GM12878 (cell line): ENCODE results near the gene PCGF1. TPM values are rescaled to one million over a fixed set of nuclear protein-coding genes. Genes with fewer than 3 reads are reported as not detected.

Experiments used
- BMI1 ChIP-seq: fragments of 450-650 bp; IDR thresholded peaks from 2 replicates; pipeline ENCODE4 v1.6.1; 2016; ENCODE audit warnings: mild to moderate bottlenecking, moderate library complexity, borderline replicate concordance
- CHD1 ChIP-seq: IDR thresholded peaks from 2 replicates; pipeline ENCODE4 v1.6.1; 2012; ENCODE audit warnings: low read depth, low read length, improper control_type of control experiment
- ESRRA ChIP-seq: IDR thresholded peaks from 2 replicates; pipeline ENCODE4 v1.6.1; 2012; ENCODE audit warnings: mild to moderate bottlenecking, low read length, improper control_type of control experiment
- GATAD2B ChIP-seq: fragments of 450-650 bp; conservative IDR thresholded peaks from 2 replicates; pipeline ENCODE4 v1.6.1; 2017; ENCODE audit warnings: low read depth, mild to moderate bottlenecking, moderate library complexity
- KAT2A ChIP-seq: conservative IDR thresholded peaks from 2 replicates; pipeline ENCODE4 v1.6.1; 2011; ENCODE audit warnings: low read depth, low read length; ENCODE audit not compliant: control insufficient read depth
- MAX ChIP-seq: IDR thresholded peaks from 2 replicates; pipeline ENCODE4 v1.6.1; 2012; ENCODE audit warnings: low read depth, low read length, improper control_type of control experiment
- MTA3 ChIP-seq: IDR thresholded peaks from 2 replicates; pipeline ENCODE4 v1.6.1; 2012; ENCODE audit warnings: low read length, inconsistent platforms, borderline replicate concordance
- NBN ChIP-seq: fragments of 450-650 bp; IDR thresholded peaks from 2 replicates; pipeline ENCODE4 v1.6.1; 2016
- PML ChIP-seq: IDR thresholded peaks from 2 replicates; pipeline ENCODE4 v1.6.1; 2012; ENCODE audit warnings: low read length, inconsistent platforms
- POLR2A ChIP-seq: IDR thresholded peaks from 2 replicates; pipeline ENCODE4 v1.6.1; 2011; ENCODE audit warnings: low read depth, mild to moderate bottlenecking, low read length
- RB1 ChIP-seq: fragments of 450-650 bp; formaldehyde crosslinking; IDR thresholded peaks from 2 replicates; pipeline ENCODE4 v1.6.1; 2017; ENCODE audit warnings: mild to moderate bottlenecking, borderline replicate concordance
- SKIL ChIP-seq: fragments of 450-650 bp; IDR thresholded peaks from 2 replicates; pipeline ENCODE4 v1.6.1; 2017; ENCODE audit warnings: mild to moderate bottlenecking, low read depth, inconsistent platforms; ENCODE audit not compliant: poor library complexity, severe bottlenecking
- SMAD5 ChIP-seq: IDR thresholded peaks from 2 replicates; pipeline ENCODE4 v1.6.1; 2016; ENCODE audit warnings: antibody characterized with exemption, low read depth
- TCF3 ChIP-seq: IDR thresholded peaks from 2 replicates; pipeline ENCODE4 v1.6.1; 2012; ENCODE audit warnings: low read depth, mild to moderate bottlenecking, low read length, borderline replicate concordance; ENCODE audit not compliant: insufficient read depth
- TCF7 ChIP-seq: IDR thresholded peaks from 2 replicates; pipeline ENCODE4 v1.6.1; 2014; ENCODE audit warnings: antibody characterized with exemption, borderline replicate concordance
- YY1 ChIP-seq: IDR thresholded peaks from 2 replicates; pipeline ENCODE4 v1.6.1; 2011; ENCODE audit warnings: low read depth, mild to moderate bottlenecking, low read length
- ZZZ3 ChIP-seq: IDR thresholded peaks from 2 replicates; pipeline ENCODE4 v1.6.1; 2011; ENCODE audit warnings: low read depth; ENCODE audit not compliant: control insufficient read depth, insufficient read length
- polyA plus RNA-seq, 11 experiments: library from polyadenylated mRNA; depleted of rRNA in 4 of 11; unstranded in 6 of 11; stranded (reverse) in 5 of 11; fragments of >200 nt; fragmentation: Nextera tagmentation in 4 of 11; fragmentation: Illumina TruSeq in 1 of 11; extraction: Ambion mirVana in 4 of 11; extraction: Trizol in 1 of 11; gene quantifications; 1 replicate in 1 of 11; 2 replicates in 10 of 11; pipeline versions ENCODE4 v1.2.1 to v1.2.3, GENCODE V29; 2011 to 2016; ENCODE audit warnings: inconsistent platforms in 2 of 11, missing spikeins in 2 of 11, low read depth in 1 of 11
- total RNA-seq, 4 experiments: library from RNA; depleted of rRNA in 3 of 4; stranded (reverse); fragments of >200 nt in 3 of 4; fragmentation: Illumina TruSeq in 1 of 4; extraction: Trizol in 1 of 4; gene quantifications; 2 replicates each; pipeline versions ENCODE4 v1.2.1 to v1.2.3, GENCODE V29; 2013 to 2021
- TF ChIP-seq, protein P1 (sequence below): fragments of 450-650 bp; IDR thresholded peaks from 2 replicates; pipeline ENCODE4 v1.6.1; 2017; ENCODE audit warnings: borderline replicate concordance
- TF ChIP-seq, protein P2 (sequence below): IDR thresholded peaks from 2 replicates; pipeline ENCODE4 v1.6.1; 2012; ENCODE audit warnings: mild to moderate bottlenecking, low read depth, low read length
- TF ChIP-seq, protein P3 (sequence below): fragments of 450-650 bp; formaldehyde crosslinking; IDR thresholded peaks from 2 replicates; pipeline ENCODE4 v1.4.0; 2022; ENCODE audit warnings: mild to moderate bottlenecking, moderate library complexity

Gene PCGF1
- total and polyA plus RNA-seq, 10 of the 15 experiments (the other 5 are each of a cell fraction or from before 2014, with no cell fraction given): 23.1 to 50.8 (median 27.4) TPM

- peak; percentile 73; the same call in 1 of the 2 replicates for TF ChIP-seq TCF7
- TF ChIP-seq RB1: peak; percentile 56; the same call in 1 of the 2 replicates
- peak; percentile 21 for TF ChIP-seq MAX
- TF ChIP-seq NBN: peak; percentile 57; the same call in 1 of the 2 replicates
- TF ChIP-seq ESRRA: no peak
- TF ChIP-seq ZZZ3: no peak
- TF ChIP-seq TCF3: no peak
- TF ChIP-seq PML: no peak
- peak; percentile 98 for TF ChIP-seq YY1
- no peak for TF ChIP-seq BMI1
- no peak for TF ChIP-seq MTA3
- TF ChIP-seq, protein P1, sequence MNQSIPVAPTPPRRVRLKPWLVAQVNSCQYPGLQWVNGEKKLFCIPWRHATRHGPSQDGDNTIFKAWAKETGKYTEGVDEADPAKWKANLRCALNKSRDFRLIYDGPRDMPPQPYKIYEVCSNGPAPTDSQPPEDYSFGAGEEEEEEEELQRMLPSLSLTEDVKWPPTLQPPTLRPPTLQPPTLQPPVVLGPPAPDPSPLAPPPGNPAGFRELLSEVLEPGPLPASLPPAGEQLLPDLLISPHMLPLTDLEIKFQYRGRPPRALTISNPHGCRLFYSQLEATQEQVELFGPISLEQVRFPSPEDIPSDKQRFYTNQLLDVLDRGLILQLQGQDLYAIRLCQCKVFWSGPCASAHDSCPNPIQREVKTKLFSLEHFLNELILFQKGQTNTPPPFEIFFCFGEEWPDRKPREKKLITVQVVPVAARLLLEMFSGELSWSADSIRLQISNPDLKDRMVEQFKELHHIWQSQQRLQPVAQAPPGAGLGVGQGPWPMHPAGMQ: no peak
- TF ChIP-seq POLR2A: peak; percentile 84
- no peak for TF ChIP-seq CHD1
- TF ChIP-seq, protein P2, sequence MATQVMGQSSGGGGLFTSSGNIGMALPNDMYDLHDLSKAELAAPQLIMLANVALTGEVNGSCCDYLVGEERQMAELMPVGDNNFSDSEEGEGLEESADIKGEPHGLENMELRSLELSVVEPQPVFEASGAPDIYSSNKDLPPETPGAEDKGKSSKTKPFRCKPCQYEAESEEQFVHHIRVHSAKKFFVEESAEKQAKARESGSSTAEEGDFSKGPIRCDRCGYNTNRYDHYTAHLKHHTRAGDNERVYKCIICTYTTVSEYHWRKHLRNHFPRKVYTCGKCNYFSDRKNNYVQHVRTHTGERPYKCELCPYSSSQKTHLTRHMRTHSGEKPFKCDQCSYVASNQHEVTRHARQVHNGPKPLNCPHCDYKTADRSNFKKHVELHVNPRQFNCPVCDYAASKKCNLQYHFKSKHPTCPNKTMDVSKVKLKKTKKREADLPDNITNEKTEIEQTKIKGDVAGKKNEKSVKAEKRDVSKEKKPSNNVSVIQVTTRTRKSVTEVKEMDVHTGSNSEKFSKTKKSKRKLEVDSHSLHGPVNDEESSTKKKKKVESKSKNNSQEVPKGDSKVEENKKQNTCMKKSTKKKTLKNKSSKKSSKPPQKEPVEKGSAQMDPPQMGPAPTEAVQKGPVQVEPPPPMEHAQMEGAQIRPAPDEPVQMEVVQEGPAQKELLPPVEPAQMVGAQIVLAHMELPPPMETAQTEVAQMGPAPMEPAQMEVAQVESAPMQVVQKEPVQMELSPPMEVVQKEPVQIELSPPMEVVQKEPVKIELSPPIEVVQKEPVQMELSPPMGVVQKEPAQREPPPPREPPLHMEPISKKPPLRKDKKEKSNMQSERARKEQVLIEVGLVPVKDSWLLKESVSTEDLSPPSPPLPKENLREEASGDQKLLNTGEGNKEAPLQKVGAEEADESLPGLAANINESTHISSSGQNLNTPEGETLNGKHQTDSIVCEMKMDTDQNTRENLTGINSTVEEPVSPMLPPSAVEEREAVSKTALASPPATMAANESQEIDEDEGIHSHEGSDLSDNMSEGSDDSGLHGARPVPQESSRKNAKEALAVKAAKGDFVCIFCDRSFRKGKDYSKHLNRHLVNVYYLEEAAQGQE: no peak
- no peak for TF ChIP-seq KAT2A
- TF ChIP-seq SMAD5: peak; percentile 77; the same call in 1 of the 2 replicates
- TF ChIP-seq GATAD2B: peak; percentile 61
- TF ChIP-seq SKIL: no peak
- TF ChIP-seq, protein P3, sequence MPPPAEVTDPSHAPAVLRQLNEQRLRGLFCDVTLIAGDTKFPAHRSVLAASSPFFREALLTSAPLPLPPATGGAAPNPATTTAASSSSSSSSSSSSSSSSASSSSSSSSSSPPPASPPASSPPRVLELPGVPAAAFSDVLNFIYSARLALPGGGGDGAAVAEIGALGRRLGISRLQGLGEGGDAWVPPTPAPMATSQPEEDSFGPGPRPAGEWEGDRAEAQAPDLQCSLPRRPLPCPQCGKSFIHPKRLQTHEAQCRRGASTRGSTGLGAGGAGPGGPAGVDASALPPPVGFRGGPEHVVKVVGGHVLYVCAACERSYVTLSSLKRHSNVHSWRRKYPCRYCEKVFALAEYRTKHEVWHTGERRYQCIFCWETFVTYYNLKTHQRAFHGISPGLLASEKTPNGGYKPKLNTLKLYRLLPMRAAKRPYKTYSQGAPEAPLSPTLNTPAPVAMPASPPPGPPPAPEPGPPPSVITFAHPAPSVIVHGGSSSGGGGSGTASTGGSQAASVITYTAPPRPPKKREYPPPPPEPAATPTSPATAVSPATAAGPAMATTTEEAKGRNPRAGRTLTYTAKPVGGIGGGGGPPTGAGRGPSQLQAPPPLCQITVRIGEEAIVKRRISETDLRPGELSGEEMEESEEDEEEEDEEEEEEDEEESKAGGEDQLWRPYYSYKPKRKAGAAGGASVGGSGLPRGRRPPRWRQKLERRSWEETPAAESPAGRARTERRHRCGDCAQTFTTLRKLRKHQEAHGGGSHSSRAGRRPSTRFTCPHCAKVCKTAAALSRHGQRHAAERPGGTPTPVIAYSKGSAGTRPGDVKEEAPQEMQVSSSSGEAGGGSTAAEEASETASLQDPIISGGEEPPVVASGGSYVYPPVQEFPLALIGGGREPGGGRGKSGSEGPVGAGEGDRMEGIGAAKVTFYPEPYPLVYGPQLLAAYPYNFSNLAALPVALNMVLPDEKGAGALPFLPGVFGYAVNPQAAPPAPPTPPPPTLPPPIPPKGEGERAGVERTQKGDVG: no peak
Observed at GRCh38 chr2:74529357-74530238, 22.1 kb upstream of the PCGF1 start, which contains the start of the genes AUP1 and HTRA2 (continued).
